ENCODE measurements around the gene SLC30A1. TPM values are rescaled to one million over a fixed set of nuclear protein-coding genes. Genes with fewer than 3 reads are reported as not detected.

Gene SLC30A1
- total and polyA plus RNA-seq, 2 of the 13 experiments (the other 11 are each of a cell fraction or from before 2014, with no cell fraction given), result 5.9 to 24.4 TPM

DNA sequence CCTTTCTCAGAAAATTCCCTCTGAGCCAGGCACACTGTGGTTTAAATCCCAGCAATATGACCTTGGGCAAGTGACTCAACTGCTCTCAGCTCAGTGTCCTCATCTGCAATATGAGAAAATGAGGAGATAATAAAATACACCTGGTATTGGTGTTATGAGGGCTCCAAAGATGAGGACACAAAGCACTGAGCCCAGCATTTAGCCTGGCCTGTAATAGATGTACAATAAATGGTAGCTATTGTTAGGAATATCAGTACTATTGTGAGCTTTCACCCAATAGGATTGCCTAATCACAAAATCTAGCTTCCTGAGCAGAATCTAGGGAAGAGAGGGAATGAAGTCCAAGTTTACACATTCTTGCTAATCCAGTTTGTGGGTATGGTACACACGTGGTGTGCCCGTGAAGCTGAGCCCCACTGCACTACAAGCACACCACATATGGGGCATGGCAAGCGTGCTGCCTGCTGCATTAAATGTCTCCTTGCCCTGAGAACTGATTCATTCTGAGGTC, 24.3 kb upstream of the SLC30A1 start (continued):
- no peak for TF ChIP-seq KDM2A (CRISPR knock-in tag; IDR thresholded peaks at IDR 0.05; ENCODE audit: borderline replicate concordance, low read depth)
- peak; percentile 53; the same call in 1 of the 2 replicates for TF ChIP-seq ZNF121 (CRISPR knock-in tag; IDR thresholded peaks at IDR 0.05)
- no peak for TF ChIP-seq ZSCAN31 (CRISPR knock-in tag; IDR thresholded peaks at IDR 0.05; ENCODE audit: low read depth)
- no peak for TF ChIP-seq ZNF234 (CRISPR knock-in tag; conservative IDR thresholded peaks at IDR 0.05)
- TF ChIP-seq, protein P1, sequence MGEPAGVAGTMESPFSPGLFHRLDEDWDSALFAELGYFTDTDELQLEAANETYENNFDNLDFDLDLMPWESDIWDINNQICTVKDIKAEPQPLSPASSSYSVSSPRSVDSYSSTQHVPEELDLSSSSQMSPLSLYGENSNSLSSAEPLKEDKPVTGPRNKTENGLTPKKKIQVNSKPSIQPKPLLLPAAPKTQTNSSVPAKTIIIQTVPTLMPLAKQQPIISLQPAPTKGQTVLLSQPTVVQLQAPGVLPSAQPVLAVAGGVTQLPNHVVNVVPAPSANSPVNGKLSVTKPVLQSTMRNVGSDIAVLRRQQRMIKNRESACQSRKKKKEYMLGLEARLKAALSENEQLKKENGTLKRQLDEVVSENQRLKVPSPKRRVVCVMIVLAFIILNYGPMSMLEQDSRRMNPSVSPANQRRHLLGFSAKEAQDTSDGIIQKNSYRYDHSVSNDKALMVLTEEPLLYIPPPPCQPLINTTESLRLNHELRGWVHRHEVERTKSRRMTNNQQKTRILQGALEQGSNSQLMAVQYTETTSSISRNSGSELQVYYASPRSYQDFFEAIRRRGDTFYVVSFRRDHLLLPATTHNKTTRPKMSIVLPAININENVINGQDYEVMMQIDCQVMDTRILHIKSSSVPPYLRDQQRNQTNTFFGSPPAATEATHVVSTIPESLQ (CRISPR knock-in tag; conservative IDR thresholded peaks at IDR 0.05), result no peak
- TF ChIP-seq, protein P2, sequence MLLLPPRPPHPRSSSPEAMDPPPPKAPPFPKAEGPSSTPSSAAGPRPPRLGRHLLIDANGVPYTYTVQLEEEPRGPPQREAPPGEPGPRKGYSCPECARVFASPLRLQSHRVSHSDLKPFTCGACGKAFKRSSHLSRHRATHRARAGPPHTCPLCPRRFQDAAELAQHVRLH (CRISPR knock-in tag; IDR thresholded peaks at IDR 0.05; ENCODE audit: borderline replicate concordance, low read depth), result peak; percentile 73; the same call in 1 of the 2 replicates
- peak; percentile 96 for TF ChIP-seq IRF2 (CRISPR knock-in tag; IDR thresholded peaks at IDR 0.05)
- TF ChIP-seq KAT8 (CRISPR knock-in tag; IDR thresholded peaks at IDR 0.05), result peak; percentile 85
- TF ChIP-seq ZNF644 (CRISPR knock-in tag; IDR thresholded peaks at IDR 0.05; ENCODE audit: low read depth), result peak; percentile 62; the same call in 1 of the 2 replicates
- TF ChIP-seq HDAC2 (CRISPR knock-in tag; IDR thresholded peaks at IDR 0.05), result peak; percentile 97
- peak; percentile 33; the same call in 1 of the 2 replicates for TF ChIP-seq GABPB1 (CRISPR knock-in tag; IDR thresholded peaks at IDR 0.05)
- no peak for TF ChIP-seq ZNF275 (CRISPR knock-in tag; IDR thresholded peaks at IDR 0.05; ENCODE audit: borderline replicate concordance)
- TF ChIP-seq ZMAT3 (CRISPR knock-in tag; conservative IDR thresholded peaks at IDR 0.05), result 0 out of 2 replicates have a peak, but pooled peaks have one; percentile 52
- no peak for TF ChIP-seq RNF2 (conservative IDR thresholded peaks at IDR 0.05; ENCODE audit: low read depth)
- no peak for TF ChIP-seq SMAD1 (CRISPR knock-in tag; IDR thresholded peaks at IDR 0.05; ENCODE audit: borderline replicate concordance, low read depth)
- no peak for TF ChIP-seq SRSF4 (IDR thresholded peaks at IDR 0.05; ENCODE audit: low read depth, low read length, poor library complexity, severe bottlenecking)
- no peak for TF ChIP-seq ZNF7 (CRISPR knock-in tag; IDR thresholded peaks at IDR 0.05)
- no peak for TF ChIP-seq SYNCRIP (IDR thresholded peaks at IDR 0.05; ENCODE audit: insufficient read depth, low read depth, low read length)
- no peak for TF ChIP-seq SNAPC2 (CRISPR knock-in tag; IDR thresholded peaks at IDR 0.05)
- peak; percentile 64 for TF ChIP-seq SP5 (CRISPR knock-in tag; IDR thresholded peaks at IDR 0.05; ENCODE audit: borderline replicate concordance, low read depth)
- peak in 1 of 2 experiments; percentile 32; a peak in 1 of 4 replicates for TF ChIP-seq REST (IDR thresholded peaks at IDR 0.05; ENCODE audit: borderline replicate concordance in 1 of 2, low read depth in 1 of 2, low read length in 2 of 2)
- TF ChIP-seq RBAK (CRISPR knock-in tag; IDR thresholded peaks at IDR 0.05), result no peak; the same call in 1 of the 2 replicates
- no peak for TF ChIP-seq ZNF775 (CRISPR knock-in tag; IDR thresholded peaks at IDR 0.05; ENCODE audit: borderline replicate concordance)
- TF ChIP-seq CEBPG (CRISPR knock-in tag; IDR thresholded peaks at IDR 0.05), result peak; percentile 97
- TF ChIP-seq ZNF136 (CRISPR knock-in tag; IDR thresholded peaks at IDR 0.05; ENCODE audit: low read depth), result no peak

Measured in HepG2 (cell line).